Measurements from ENCODE around the gene PRPF8.

Gene PRPF8

DNA sequence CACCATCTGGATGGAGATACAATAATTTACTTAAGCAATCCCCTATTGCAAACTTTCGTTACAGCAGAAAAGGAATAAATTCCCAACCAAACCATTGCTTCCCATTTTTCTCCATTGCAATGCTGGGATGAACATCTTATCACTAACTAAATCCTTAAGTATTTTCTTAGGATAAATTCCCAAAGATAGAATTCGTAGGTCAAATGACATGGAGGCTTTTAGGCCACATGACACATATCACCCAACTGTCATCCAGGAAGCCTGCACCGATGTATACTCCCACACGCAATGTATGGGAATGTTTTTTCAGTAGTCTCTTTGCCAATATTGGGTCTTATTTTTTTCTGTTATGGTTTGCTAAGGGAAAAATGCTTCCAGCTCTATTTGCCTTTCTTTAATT lies 27.1 kb upstream of the PRPF8 start:
- TF ChIP-seq EZH2phosphoT487 (IDR thresholded peaks at IDR 0.05; ENCODE audit: borderline replicate concordance) (no peak), CTCF (conservative IDR thresholded peaks at IDR 0.05; ENCODE audit: low read length) (no peak)
- no peak overlapping the region for H3K4me2 ChIP-seq (ENCODE audit: low read depth, low read length, poor library complexity, severe bottlenecking)

DNA sequence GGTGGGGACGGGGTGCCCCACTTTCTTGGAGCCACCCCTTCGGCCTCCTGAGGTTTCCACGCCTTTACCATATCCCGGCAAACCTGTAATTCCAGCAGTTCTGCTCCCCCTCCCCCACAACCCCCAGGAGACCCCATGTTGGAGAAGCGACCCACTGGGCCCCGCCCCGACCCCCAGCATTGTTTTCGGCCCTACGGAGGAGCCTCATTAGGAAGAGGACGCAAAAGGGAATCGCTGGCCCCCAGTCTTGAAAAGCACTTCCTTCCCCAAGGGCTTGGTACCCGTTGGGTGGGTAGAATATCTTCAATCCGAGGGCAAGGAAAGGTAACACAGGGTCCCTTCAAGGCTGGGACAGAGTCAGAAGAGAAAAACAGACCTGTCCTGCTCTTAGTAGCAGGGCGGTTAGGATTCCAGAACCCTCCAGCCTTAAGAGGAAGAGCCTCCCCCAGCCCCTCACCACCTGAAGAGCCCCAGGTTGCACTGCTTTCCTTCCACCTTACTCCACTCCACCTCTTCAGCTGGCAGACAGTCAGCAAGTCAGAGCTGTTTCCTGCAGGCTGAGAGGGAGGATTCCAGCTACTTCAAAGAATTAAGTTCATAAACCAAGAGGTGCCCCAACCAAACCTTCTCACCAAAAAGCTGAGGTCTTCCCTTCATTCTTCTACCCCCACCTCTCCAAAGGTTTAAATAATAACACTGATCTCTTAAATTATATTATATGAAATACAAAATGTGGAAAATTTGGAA lies 26.3 kb upstream of the PRPF8 start:
- H4K20me1 ChIP-seq (ENCODE audit: insufficient read depth, low read length, poor library complexity, severe bottlenecking): peaks cover 5% of the 10 kb centered on the region
- no peak overlapping the region for H3K4me3 ChIP-seq (ENCODE audit: low read length, poor library complexity, severe bottlenecking)
- no peaks in the 10 kb centered on the region for H3K79me2 ChIP-seq (ENCODE audit: insufficient read depth, low read length)
- no peaks in the 10 kb centered on the region for H3K9me3 ChIP-seq (ENCODE audit: insufficient read depth, low read depth, low read length)
- no peaks in the 10 kb centered on the region for H3K27me3 ChIP-seq (ENCODE audit: insufficient read depth, low read length, poor library complexity, severe bottlenecking)
- H3K4me1 ChIP-seq (ENCODE audit: insufficient read depth, low read length, poor library complexity, severe bottlenecking): peaks cover 8% of the 10 kb centered on the region
- no peak overlapping the region for H2AFZ ChIP-seq (ENCODE audit: low read length)
- H3K9me2 ChIP-seq (replicated peaks; ENCODE audit: low read depth, low read length): no peaks in the 10 kb centered on the region
- TF ChIP-seq CTCF (conservative IDR thresholded peaks at IDR 0.05; ENCODE audit: low read length) (no peak), EZH2phosphoT487 (IDR thresholded peaks at IDR 0.05; ENCODE audit: borderline replicate concordance) (no peak)
- no peak overlapping the region for H3K4me2 ChIP-seq (ENCODE audit: low read depth, low read length, poor library complexity, severe bottlenecking)
- H3F3A ChIP-seq (ENCODE audit: low read depth): no peaks in the 10 kb centered on the region
- no peaks in the 10 kb centered on the region for H3K36me3 ChIP-seq (ENCODE audit: insufficient read depth, low read length)
- no peak overlapping the region for H3K9ac ChIP-seq (ENCODE audit: low read depth, low read length, poor library complexity, severe bottlenecking)

More for the DNA sequence above, 27.1 kb upstream of the PRPF8 start:
- peaks cover 5% of the 10 kb centered on the region for H4K20me1 ChIP-seq (ENCODE audit: insufficient read depth, low read length, poor library complexity, severe bottlenecking)
- H3F3A ChIP-seq (ENCODE audit: low read depth): no peaks in the 10 kb centered on the region
- no peaks in the 10 kb centered on the region for H3K36me3 ChIP-seq (ENCODE audit: insufficient read depth, low read length)
- H3K79me2 ChIP-seq (ENCODE audit: insufficient read depth, low read length): no peaks in the 10 kb centered on the region
- H3K9me2 ChIP-seq (replicated peaks; ENCODE audit: low read depth, low read length): no peaks in the 10 kb centered on the region
- peaks cover 10% of the 10 kb centered on the region for H3K4me1 ChIP-seq (ENCODE audit: insufficient read depth, low read length, poor library complexity, severe bottlenecking)
- no peaks in the 10 kb centered on the region for H3K27me3 ChIP-seq (ENCODE audit: insufficient read depth, low read length, poor library complexity, severe bottlenecking)
- H2AFZ ChIP-seq (ENCODE audit: low read length): no peak overlapping the region
- H3K9ac ChIP-seq (ENCODE audit: low read depth, low read length, poor library complexity, severe bottlenecking): no peak overlapping the region
- H3K9me3 ChIP-seq (ENCODE audit: insufficient read depth, low read depth, low read length): no peaks in the 10 kb centered on the region
- no peak overlapping the region for H3K4me3 ChIP-seq (ENCODE audit: low read length, poor library complexity, severe bottlenecking)

GRCh38 chr17:1709971-1710806 lies 25.5 kb upstream of the PRPF8 start, which contains the start of gene TLCD2:
Gene TLCD2, minus strand, starts transcription at chr17:1710377. Its CDS starts 135 bp downstream, at chr17:1710242.
- H3K9ac ChIP-seq (ENCODE audit: low read depth, low read length, poor library complexity, severe bottlenecking): no peak within 1 kb of the TSS

More at GRCh38 chr17:1709971-1710806, 25.5 kb upstream of the PRPF8 start, which contains the start of gene TLCD2:
- TF ChIP-seq CTCF (conservative IDR thresholded peaks at IDR 0.05; ENCODE audit: low read length) (no peak), EZH2phosphoT487 (IDR thresholded peaks at IDR 0.05; ENCODE audit: borderline replicate concordance) (no peak)
- H2AFZ ChIP-seq (ENCODE audit: low read length): no peak within 1 kb of the TSS
- H3F3A ChIP-seq (ENCODE audit: low read depth): no peaks in the 10 kb centered on the region
- H3K4me1 ChIP-seq (ENCODE audit: insufficient read depth, low read length, poor library complexity, severe bottlenecking): peaks cover 7% of the 10 kb centered on the region
- no peaks in the 10 kb centered on the region for H3K9me3 ChIP-seq (ENCODE audit: insufficient read depth, low read depth, low read length)
- no peak within 1 kb of the TSS for H3K4me2 ChIP-seq (ENCODE audit: low read depth, low read length, poor library complexity, severe bottlenecking)
- no peaks in the 10 kb centered on the region for H4K20me1 ChIP-seq (ENCODE audit: insufficient read depth, low read length, poor library complexity, severe bottlenecking)
- no peaks in the 10 kb centered on the region for H3K79me2 ChIP-seq (ENCODE audit: insufficient read depth, low read length)
- no peak within 1 kb of the TSS for H3K4me3 ChIP-seq (ENCODE audit: low read length, poor library complexity, severe bottlenecking)
- no peaks in the 10 kb centered on the region for H3K27me3 ChIP-seq (ENCODE audit: insufficient read depth, low read length, poor library complexity, severe bottlenecking)
- H3K9me2 ChIP-seq (replicated peaks; ENCODE audit: low read depth, low read length): no peaks in the 10 kb centered on the region
- H3K36me3 ChIP-seq (ENCODE audit: insufficient read depth, low read length): no peaks in the 10 kb centered on the region

Data from Loucy (cell line).